ENCODE results near the gene PELI3.
A peak's percentile ranks its signal among the peaks of the same experiment; 100 is the strongest.

Gene PELI3

GRCh38 chr11:66419825-66420224, 46.9 kb upstream of the PELI3 start:
- TF ChIP-seq TAF1 (IDR thresholded peaks at IDR 0.05; ENCODE audit: borderline replicate concordance, insufficient read depth, low read length): no peak
- TF ChIP-seq REST (IDR thresholded peaks at IDR 0.05; ENCODE audit: insufficient read depth in 1 of 2, low read depth in 2 of 2, low read length in 2 of 2): peak in 1 of 2 experiments; percentile 25; a peak in 1 of 4 replicates

- no peak for TF ChIP-seq SIN3A (IDR thresholded peaks at IDR 0.05; ENCODE audit: borderline replicate concordance, insufficient read depth, low read length)
- TF ChIP-seq FOXP2 (optimal IDR thresholded peaks at IDR 0.05; ENCODE audit: borderline replicate concordance, extremely low read depth, extremely low read length, insufficient read depth): no peak
- TF ChIP-seq TAF1 (IDR thresholded peaks at IDR 0.05; ENCODE audit: borderline replicate concordance, insufficient read depth, low read length): no peak
- TF ChIP-seq POLR2AphosphoS5 (IDR thresholded peaks at IDR 0.05; ENCODE audit: low read depth, low read length): no peak
- TF ChIP-seq REST (IDR thresholded peaks at IDR 0.05; ENCODE audit: insufficient read depth in 1 of 2, low read depth in 2 of 2, low read length in 2 of 2): no peak
Measured at GRCh38 chr11:66420671-66421476, 45.8 kb upstream of the PELI3 start, which contains the start of gene NPAS4. NPAS4 (plus strand) TSS chr11:66421035; CDS start chr11:66421180, 145 bp downstream.

- peak; percentile 100 for TF ChIP-seq SIN3A (IDR thresholded peaks at IDR 0.05; ENCODE audit: borderline replicate concordance, insufficient read depth, low read length)
- TF ChIP-seq POLR2AphosphoS5 (IDR thresholded peaks at IDR 0.05; ENCODE audit: low read depth, low read length): peak; percentile 36; the same call in 1 of the 2 replicates
- TF ChIP-seq REST (IDR thresholded peaks at IDR 0.05; ENCODE audit: insufficient read depth in 1 of 2, low read depth in 2 of 2, low read length in 2 of 2): peak; percentile 97 to 98
- TF ChIP-seq FOXP2 (optimal IDR thresholded peaks at IDR 0.05; ENCODE audit: borderline replicate concordance, extremely low read depth, extremely low read length, insufficient read depth): peak; percentile 93
- TF ChIP-seq TAF1 (IDR thresholded peaks at IDR 0.05; ENCODE audit: borderline replicate concordance, insufficient read depth, low read length): peak; percentile 83; the same call in 1 of the 2 replicates
Measured at GRCh38 chr11:66421492-66422205, 45.1 kb upstream of the PELI3 start.

GRCh38 chr11:66426314-66426713, 40.4 kb upstream of the PELI3 start:
- no peak for TF ChIP-seq REST (IDR thresholded peaks at IDR 0.05; ENCODE audit: insufficient read depth in 1 of 2, low read depth in 2 of 2, low read length in 2 of 2)
- TF ChIP-seq POLR2AphosphoS5 (IDR thresholded peaks at IDR 0.05; ENCODE audit: low read depth, low read length): no peak
- no peak for TF ChIP-seq TAF1 (IDR thresholded peaks at IDR 0.05; ENCODE audit: borderline replicate concordance, insufficient read depth, low read length)
- TF ChIP-seq FOXP2 (optimal IDR thresholded peaks at IDR 0.05; ENCODE audit: borderline replicate concordance, extremely low read depth, extremely low read length, insufficient read depth): no peak
- TF ChIP-seq SIN3A (IDR thresholded peaks at IDR 0.05; ENCODE audit: borderline replicate concordance, insufficient read depth, low read length): no peak

Data from PFSK-1 (cell line).